Subcutaneous abdominal adipose tissue (tissue), 5 donors: ENCODE data around the gene COX10.

ENCODE experiments used
- H3K27ac ChIP-seq: one replicate; pipeline ENCODE4 v1.7.0; 2013; ENCODE audit warnings: low read depth, mild to moderate bottlenecking, inconsistent platforms, low read length, moderate library complexity
- H3K27me3 ChIP-seq, 5 donors: one replicate each; pipeline ENCODE4 v1.7.0; 2013; ENCODE audit warnings: low read length in 5 of 5, inconsistent platforms in 1 of 5; ENCODE audit not compliant: control insufficient read depth in 5 of 5, insufficient read depth in 4 of 5
- H3K36me3 ChIP-seq, 5 donors: one replicate each; pipeline ENCODE4 v1.7.0; 2013; ENCODE audit warnings: low read length in 5 of 5; ENCODE audit not compliant: control insufficient read depth in 5 of 5, insufficient read depth in 5 of 5
- H3K4me1 ChIP-seq, 5 donors: one replicate each; pipeline ENCODE4 v1.7.0; 2013; ENCODE audit warnings: low read length in 5 of 5, mild to moderate bottlenecking in 3 of 5, moderate library complexity in 1 of 5; ENCODE audit not compliant: control insufficient read depth in 5 of 5, insufficient read depth in 5 of 5
- H3K4me3 ChIP-seq, 5 donors: one replicate each; pipeline ENCODE4 v1.7.0; 2013; ENCODE audit warnings: low read length in 5 of 5, low read depth in 1 of 5
- H3K9ac ChIP-seq, 5 donors: one replicate each; pipeline ENCODE4 v1.7.0; 2013; ENCODE audit warnings: low read length in 5 of 5, mild to moderate bottlenecking in 4 of 5, moderate library complexity in 3 of 5
- H3K9me3 ChIP-seq, 5 donors: one replicate each; pipeline ENCODE4 v1.7.0; 2013; ENCODE audit warnings: low read length in 5 of 5; ENCODE audit not compliant: control insufficient read depth in 5 of 5
- donor health status: healthy.
- donor health status: healthy.
- donor health status: healthy.
- donor health status: healthy.
- donor health status: healthy.

COX10 gene

GRCh38 chr17:14047591-14047990, 21.7 kb upstream of the COX10 start:
- H3K9ac ChIP-seq, result no peak overlapping the region
- H3K4me1 ChIP-seq, result no peaks in the 10 kb centered on the region
- no peaks in the 10 kb centered on the region for H3K9me3 ChIP-seq

GRCh38 chr17:14048169-14048568, 21.1 kb upstream of the COX10 start:
- peaks cover 0 to 6% (median 4%) of the 10 kb centered on the region in 5 donors for H3K36me3 ChIP-seq
- no peaks in the 10 kb centered on the region for H3K9me3 ChIP-seq

More at GRCh38 chr17:14047591-14047990, 21.7 kb upstream of the COX10 start:
- Histone ChIP-seq H3K4me3 (no peak overlapping the region), H3K27me3 (no peaks in the 10 kb centered on the region), H3K36me3 (peaks cover 0 to 6% (median 4%) of the 10 kb centered on the region in 5 donors), H3K27ac (no peak overlapping the region)

GRCh38 chr17:14050616-14051015, 18.7 kb upstream of the COX10 start:
- Histone ChIP-seq H3K4me1 (no peaks in the 10 kb centered on the region), H3K27me3 (no peaks in the 10 kb centered on the region), H3K9me3 (no peaks in the 10 kb centered on the region), H3K4me3 (no peak overlapping the region), H3K9ac (no peak overlapping the region), H3K36me3 (peaks cover 0 to 6% (median 4%) of the 10 kb centered on the region in 5 donors), H3K27ac (no peak overlapping the region)

More at GRCh38 chr17:14048169-14048568, 21.1 kb upstream of the COX10 start:
- Histone ChIP-seq H3K4me3 (no peak overlapping the region), H3K9ac (no peak overlapping the region), H3K27me3 (no peaks in the 10 kb centered on the region), H3K27ac (no peak overlapping the region), H3K4me1 (no peaks in the 10 kb centered on the region)

GRCh38 chr17:14051692-14052091, 17.6 kb upstream of the COX10 start:
- H3K27me3 ChIP-seq, result no peaks in the 10 kb centered on the region
- peaks cover 0 to 8% (median 6%) of the 10 kb centered on the region in 5 donors for H3K36me3 ChIP-seq
- H3K4me1 ChIP-seq, result peaks cover 0 to 2% (median 1%) of the 10 kb centered on the region in 5 donors
- no peak overlapping the region for H3K4me3 ChIP-seq
- no peak overlapping the region for H3K27ac ChIP-seq
- peaks cover 0 to 3% (median under 1%) of the 10 kb centered on the region in 5 donors for H3K9me3 ChIP-seq
- H3K9ac ChIP-seq, result no peak overlapping the region

- Histone ChIP-seq H3K27me3 (no peaks in the 10 kb centered on the region), H3K4me3 (no peak overlapping the region), H3K4me1 (peaks cover 0 to 11% (median 6%) of the 10 kb centered on the region in 5 donors), H3K27ac (no peak overlapping the region), H3K36me3 (peaks cover 0 to 8% (median 6%) of the 10 kb centered on the region in 5 donors), H3K9me3 (peaks cover 0 to 3% (median 2%) of the 10 kb centered on the region in 5 donors), H3K9ac (no peak overlapping the region)
Measured at GRCh38 chr17:14052886-14053615, 16.3 kb upstream of the COX10 start.

- no peak overlapping the region for H3K9ac ChIP-seq
- H3K27ac ChIP-seq, result no peak overlapping the region
- H3K9me3 ChIP-seq, result peaks cover 0 to 3% (median 2%) of the 10 kb centered on the region in 5 donors
- H3K36me3 ChIP-seq, result peaks cover 0 to 8% (median 0%) of the 10 kb centered on the region in 5 donors
- peaks cover 0 to 20% (median 13%) of the 10 kb centered on the region in 5 donors for H3K4me1 ChIP-seq
- H3K4me3 ChIP-seq, result no peak overlapping the region
- no peaks in the 10 kb centered on the region for H3K27me3 ChIP-seq
Measured at GRCh38 chr17:14057591-14057990, 11.7 kb upstream of the COX10 start.

GRCh38 chr17:14058051-14058450, 11.3 kb upstream of the COX10 start:
- no peak overlapping the region for H3K4me3 ChIP-seq
- H3K9me3 ChIP-seq, result peaks cover 0 to 3% (median 2%) of the 10 kb centered on the region in 5 donors
- peaks cover 0 to 21% (median 13%) of the 10 kb centered on the region in 5 donors for H3K4me1 ChIP-seq
- peaks cover 0 to 8% (median 0%) of the 10 kb centered on the region in 5 donors for H3K36me3 ChIP-seq
- H3K9ac ChIP-seq, result no peak overlapping the region
- H3K27ac ChIP-seq, result no peak overlapping the region
- H3K27me3 ChIP-seq, result no peaks in the 10 kb centered on the region

- Histone ChIP-seq H3K27me3 (no peaks in the 10 kb centered on the region), H3K4me1 (peaks cover 0 to 21% (median 13%) of the 10 kb centered on the region in 5 donors), H3K27ac (no peak overlapping the region), H3K9me3 (peaks cover 0 to 3% (median 2%) of the 10 kb centered on the region in 5 donors), H3K4me3 (no peak overlapping the region), H3K36me3 (peaks cover 0 to 8% (median 0%) of the 10 kb centered on the region in 5 donors), H3K9ac (no peak overlapping the region)
Measured at GRCh38 chr17:14060706-14061105, 8.6 kb upstream of the COX10 start.

- H3K9me3 ChIP-seq, result peaks cover 0 to 4% (median 3%) of the 10 kb centered on the region in 5 donors
- no peak overlapping the region for H3K27ac ChIP-seq
- no peaks in the 10 kb centered on the region for H3K27me3 ChIP-seq
- no peak overlapping the region for H3K4me3 ChIP-seq
- peaks cover 0 to 16% (median 10%) of the 10 kb centered on the region in 5 donors for H3K4me1 ChIP-seq
- H3K36me3 ChIP-seq, result peaks cover 0 to 4% (median 0%) of the 10 kb centered on the region in 5 donors
- peak overlapping the region in 1 of 5 donors; percentile 54 for H3K9ac ChIP-seq
Measured at GRCh38 chr17:14061666-14062560, 7.4 kb upstream of the COX10 start.
